ENCODE results near the gene CSRNP2. TPM values are rescaled to one million over a fixed set of nuclear protein-coding genes. Genes with fewer than 3 reads are reported as not detected.

The CSRNP2 gene, protein sequence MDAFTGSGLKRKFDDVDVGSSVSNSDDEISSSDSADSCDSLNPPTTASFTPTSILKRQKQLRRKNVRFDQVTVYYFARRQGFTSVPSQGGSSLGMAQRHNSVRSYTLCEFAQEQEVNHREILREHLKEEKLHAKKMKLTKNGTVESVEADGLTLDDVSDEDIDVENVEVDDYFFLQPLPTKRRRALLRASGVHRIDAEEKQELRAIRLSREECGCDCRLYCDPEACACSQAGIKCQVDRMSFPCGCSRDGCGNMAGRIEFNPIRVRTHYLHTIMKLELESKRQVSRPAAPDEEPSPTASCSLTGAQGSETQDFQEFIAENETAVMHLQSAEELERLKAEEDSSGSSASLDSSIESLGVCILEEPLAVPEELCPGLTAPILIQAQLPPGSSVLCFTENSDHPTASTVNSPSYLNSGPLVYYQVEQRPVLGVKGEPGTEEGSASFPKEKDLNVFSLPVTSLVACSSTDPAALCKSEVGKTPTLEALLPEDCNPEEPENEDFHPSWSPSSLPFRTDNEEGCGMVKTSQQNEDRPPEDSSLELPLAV
- total RNA-seq: 10 to 100 TPM; 25.5 to 30.8 (median 27.1) TPM

DNA sequence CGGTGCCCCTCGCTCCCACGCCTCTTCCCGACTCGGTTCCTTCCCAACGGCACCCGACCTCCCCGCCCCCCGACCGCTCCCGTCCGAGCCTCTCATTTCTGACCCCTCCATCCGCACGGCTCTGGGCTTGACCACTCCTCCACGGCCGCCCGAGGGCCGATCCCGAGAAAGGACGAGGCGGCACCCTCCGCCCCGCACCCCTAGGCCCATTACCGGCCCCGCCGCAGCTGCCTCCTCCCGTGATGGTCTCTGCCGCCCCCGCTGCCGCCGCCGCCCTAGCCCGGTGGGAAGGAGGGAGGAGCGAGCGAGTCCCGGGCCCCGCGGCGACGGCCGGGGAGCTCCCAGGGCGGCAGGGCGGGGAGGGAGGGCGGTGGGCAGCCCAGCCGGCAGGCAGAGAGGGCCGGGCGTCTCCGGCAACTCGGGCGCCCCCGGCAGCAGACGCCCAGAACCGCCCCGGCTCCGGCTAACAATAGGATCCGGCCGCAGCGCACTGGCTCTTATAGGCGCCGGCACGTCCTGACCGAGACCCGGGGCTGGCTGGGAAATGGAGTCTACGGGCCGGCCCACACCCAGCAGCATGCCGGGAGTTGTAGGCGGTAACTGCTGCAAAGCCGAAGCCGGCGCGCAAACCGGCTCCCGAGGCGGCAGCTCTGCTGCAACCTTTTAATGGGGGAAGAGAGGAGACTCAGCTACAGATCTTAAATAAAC lies at the start of gene CSRNP2:
Gene CSRNP2, minus strand, starts transcription at position 471 of the 708 bp plus-strand sequence. CDS start 7,035 bp downstream, outside the sequence.
- peak; percentile 90 for DNase-seq (ENCODE audit: low spot score)
- ATAC-seq (ENCODE audit: low FRiP score): peak; percentile 100
- TF ChIP-seq CTCF (IDR thresholded peaks at IDR 0.05): no peak

- ATAC-seq (ENCODE audit: low FRiP score) (no peak), DNase-seq (ENCODE audit: low spot score) (no peak)
- no peak for TF ChIP-seq CTCF (IDR thresholded peaks at IDR 0.05)
Measured at GRCh38 chr12:51132693-51133092, 49.3 kb upstream of the CSRNP2 start.

DNA sequence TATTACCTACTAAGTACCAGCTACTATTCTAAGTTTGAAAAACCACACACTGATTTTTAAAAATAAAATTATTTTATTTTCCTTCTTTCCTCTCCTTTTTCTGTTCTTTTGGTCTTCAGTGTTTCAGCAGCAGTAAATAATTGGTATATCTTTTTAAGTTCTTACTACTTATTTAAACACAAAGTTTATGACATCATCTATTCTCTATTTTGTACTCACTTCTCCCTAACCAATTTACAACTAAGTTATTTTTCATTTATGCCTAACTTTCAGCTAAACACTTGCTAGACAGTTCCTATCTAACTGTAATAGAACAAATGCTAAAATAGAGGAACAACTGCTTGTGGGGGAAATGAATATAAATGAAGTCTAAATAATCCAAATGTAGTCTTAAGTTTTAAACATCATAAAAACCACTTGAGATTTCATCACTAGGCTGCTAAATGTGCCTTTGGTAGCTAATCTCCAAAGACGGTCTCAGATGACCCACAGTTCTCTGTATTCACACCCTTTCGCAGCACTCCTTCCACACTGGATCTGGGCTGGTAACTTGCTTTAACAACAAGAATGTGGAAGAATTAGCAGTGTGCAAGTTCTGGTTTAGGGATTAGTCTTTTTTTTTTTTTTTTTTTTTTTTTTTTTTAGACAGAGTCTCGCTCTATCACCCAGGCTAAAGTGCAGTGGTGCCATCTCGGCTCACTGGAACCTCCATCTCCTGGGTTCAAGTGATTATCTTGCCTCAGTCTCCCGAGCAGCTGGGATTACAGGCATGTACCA lies 48.5 kb upstream of the CSRNP2 start:
- DNase-seq (ENCODE audit: low spot score): no peak
- no peak for TF ChIP-seq CTCF (IDR thresholded peaks at IDR 0.05)
- no peak for ATAC-seq (ENCODE audit: low FRiP score)

DNA sequence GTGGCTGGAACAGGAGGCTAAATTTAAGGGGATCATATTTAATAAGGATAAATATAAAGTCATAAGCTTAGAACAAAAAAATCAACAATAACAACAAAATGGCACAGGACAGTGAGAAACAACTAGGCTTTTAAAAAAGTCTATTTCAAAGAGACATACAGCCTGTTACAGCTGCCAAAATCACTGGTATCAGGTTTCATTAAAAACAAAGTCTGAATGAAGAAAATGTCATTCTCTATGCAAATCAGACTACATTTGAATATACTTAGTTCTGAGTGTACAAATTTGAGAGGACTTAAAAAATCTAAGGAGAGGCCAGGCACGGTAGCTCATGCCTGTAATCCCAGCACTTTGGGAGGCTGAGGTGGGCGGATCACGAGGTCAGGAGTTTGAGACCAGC lies 45.5 kb upstream of the CSRNP2 start:
- TF ChIP-seq CTCF (IDR thresholded peaks at IDR 0.05): no peak
- ATAC-seq (ENCODE audit: low FRiP score): no peak

DNA sequence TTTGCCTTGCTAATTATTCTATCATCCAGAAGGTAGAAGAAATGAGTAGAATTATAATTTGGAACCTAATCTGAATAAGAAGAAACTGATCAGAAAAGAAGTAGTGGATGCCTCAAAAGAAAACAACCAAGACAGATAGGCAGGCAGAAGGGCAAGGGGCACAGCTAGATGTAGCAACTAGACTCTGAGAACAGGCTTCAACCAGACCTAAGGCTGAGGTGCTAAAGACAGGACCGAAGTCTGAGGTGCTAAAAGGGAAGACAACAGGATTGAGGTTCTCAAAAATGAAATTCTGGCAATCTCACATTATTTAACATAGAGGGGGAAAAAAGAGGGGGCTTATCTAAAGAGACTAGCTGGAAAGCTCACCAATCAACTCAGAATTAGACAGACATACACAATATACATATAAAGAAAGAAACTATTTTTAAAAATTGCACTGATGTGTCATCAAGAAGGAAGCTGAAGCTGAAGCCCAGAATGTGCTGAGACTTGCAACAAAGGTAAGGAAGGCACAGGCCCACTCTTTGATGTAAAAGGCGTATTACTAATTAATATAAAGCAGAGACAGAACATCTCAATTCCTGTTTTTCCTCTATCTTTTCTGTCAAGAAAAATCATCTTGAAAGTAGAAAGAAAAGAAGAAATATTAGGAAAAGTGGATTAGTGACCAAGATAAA lies 43.8 kb upstream of the CSRNP2 start:
- TF ChIP-seq CTCF (IDR thresholded peaks at IDR 0.05): no peak
- DNase-seq (ENCODE audit: low spot score) (no peak), ATAC-seq (ENCODE audit: low FRiP score) (no peak)

More for the DNA sequence above, 45.5 kb upstream of the CSRNP2 start:
- DNase-seq (ENCODE audit: low spot score): no peak

DNA sequence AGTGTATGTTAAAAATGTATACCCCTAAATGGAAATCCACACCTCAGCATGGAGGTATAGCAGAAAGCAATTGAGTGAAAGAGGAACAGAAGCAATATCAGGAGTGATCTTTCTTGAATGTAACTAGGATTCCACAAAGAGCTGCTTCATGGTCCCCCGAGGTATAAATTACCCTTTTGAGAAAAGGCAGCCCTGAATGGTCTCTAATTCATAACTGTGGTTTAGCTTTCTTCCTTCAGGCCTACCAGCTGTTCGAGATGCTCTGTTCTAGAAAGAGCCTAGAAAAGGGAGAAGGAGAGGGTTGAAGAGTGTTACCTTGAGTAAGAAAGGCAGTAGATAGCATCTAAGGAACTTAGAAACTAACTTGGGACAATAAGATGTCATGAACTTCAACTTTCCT lies 42.9 kb upstream of the CSRNP2 start:
- no peak for TF ChIP-seq CTCF (IDR thresholded peaks at IDR 0.05)
- ATAC-seq (ENCODE audit: low FRiP score): no peak
- DNase-seq (ENCODE audit: low spot score): no peak
